DMS114 treated with DMSO at 0.1 percent for 48 hours (cell line): ENCODE results near the gene PCNT.

Experiments used
- DNase-seq: peaks from one replicate; lab custom pipeline; 2025; ENCODE audit not compliant: unreplicated experiment; lab: John Stamatoyannopoulos, UW

The PCNT gene

DNA sequence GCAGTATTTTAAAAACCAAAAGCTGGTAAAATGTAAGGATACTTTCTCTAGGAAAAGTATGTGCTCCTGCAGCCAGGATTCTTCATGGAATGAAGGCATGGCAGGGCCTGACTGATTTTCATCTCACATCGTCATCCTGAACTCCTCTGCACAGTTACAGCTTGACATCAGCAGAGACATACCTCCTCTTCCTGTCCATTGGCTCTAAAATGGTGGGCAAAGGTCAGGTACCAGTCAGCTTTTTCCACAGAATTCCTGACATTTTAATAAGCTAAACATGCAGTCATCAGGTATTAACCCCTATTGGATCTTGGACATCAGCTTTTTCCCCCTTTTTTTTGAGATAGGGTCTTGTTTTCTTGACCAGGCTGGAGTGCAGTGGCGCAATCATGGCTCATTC is 5.8 kb downstream of the PCNT start:
- no peak for DNase-seq

DNA sequence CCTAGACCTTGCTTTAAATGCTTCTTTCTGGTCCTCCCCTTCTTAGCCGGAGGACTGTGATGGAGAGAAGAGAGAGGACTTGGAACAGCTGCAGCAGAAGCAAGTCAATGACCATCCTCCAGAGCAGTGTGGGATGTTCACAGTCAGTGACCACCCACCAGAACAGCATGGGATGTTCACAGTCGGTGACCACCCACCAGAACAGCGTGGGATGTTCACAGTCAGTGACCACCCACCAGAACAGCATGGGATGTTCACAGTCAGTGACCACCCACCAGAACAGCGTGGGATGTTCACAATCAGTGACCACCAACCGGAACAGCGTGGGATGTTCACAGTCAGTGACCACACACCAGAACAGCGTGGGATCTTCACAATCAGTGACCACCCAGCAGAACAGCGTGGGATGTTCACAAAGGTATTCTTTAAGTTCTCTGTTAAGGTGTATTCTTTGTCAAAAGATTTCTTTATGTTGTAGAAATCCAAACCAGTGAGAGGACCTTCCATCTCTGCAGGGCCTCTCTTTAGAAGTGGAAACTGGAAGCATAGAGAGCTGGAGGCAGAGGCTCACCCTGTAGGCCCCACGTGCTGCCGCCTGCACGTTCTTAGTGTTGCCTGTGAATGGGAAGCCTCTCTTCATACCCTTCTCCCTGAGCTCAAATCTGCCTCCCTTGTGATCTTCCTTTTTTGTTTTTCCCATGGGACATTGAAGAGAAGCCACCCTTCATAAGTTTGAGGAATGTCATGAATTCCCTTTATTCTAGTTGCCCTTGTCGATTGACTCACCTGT is 10.6 kb downstream of the PCNT start:
- no peak for DNase-seq

DNA sequence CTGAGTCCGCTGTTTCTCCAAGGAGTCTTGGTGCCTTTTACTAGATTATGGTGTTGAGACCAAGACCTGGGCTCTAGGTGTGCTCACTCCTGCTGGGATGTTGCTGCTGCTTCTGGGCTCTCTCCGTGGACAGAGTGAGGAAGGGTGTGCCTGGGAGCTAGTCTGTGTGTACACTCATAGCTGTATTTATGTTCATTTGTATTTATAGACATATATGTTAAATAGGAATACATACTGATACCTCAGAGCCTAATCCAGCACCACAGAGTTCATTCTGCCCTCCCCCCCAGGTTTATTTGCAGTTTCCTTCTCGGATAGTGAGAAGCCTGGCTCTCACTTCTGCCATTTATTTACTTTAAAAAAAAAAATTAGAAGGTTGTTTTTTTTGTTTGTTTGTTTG is 12.6 kb downstream of the PCNT start:
- DNase-seq, result no peak

- no peak for DNase-seq
Measured at GRCh38 chr21:46340998-46341397, 17.0 kb downstream of the PCNT start.

DNA sequence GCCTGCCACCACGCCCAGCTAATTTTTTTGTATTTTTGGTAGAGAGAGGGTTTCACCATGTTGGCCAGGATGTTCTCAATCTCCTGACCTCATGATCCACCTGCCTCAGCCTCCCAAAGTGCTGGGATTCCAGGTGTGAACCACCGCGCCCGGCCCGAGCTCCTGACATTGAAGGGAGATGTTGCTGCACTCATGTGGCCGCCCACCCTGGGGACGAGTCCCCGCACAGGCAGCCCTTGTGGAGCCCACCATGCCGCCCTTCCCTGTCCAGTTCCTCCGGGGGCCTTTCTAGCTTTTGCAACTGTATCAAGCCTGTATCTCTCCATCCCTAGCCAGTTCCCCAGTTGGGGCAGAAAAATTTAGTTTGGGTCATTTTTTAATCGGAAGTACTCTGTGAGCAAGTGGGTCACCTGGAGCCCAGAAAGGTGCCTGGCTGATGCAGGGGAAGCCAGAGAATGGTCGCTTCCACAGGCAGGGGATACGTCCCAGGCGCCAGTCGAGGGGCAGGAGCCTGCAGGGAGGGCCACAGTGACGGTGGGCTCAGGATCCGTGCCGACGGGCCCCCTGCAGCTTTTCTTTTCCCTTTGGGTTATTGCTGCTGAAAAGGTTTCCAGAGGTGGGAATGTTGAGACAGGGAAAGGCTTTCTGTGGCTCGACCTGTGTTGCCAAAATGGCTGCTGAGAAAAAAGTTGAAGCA is 20.4 kb downstream of the PCNT start:
- DNase-seq, result no peak

GRCh38 chr21:46345861-46346260 is 21.9 kb downstream of the PCNT start:
- no peak for DNase-seq

- DNase-seq, result no peak
Measured at GRCh38 chr21:46346296-46347202, 22.6 kb downstream of the PCNT start.

- DNase-seq, result no peak
Measured at GRCh38 chr21:46347203-46347550, 23.2 kb downstream of the PCNT start.

DNA sequence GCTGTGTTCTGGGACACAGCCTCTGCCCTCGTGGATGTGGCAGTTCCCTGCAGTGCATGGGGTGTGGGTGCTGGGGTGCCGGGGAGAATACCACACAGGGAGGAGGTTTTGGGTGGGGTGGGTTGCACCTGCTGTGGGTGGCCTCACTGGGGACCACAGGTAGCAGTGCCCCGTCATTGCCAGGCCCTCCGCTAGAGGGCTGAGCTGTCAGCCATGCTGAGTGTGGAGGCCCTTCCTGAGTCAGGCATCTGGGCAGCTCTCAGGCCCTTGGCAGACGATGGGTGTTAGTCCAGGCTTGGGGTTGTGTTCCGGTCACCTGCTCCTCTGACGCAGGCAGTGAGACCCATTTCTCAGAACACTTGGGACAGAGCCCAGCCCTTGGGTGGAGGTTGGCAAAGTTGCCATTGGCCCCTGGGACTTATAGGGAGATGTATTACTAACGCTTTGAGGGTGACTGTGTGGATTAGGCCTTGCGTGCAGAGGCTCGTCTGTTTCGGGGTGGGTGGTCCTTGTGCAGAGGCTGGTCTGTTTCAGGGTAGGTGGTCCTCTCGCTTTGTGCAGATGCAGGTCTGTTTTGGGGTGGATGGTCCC is 23.9 kb downstream of the PCNT start:
- no peak for DNase-seq

- no peak for DNase-seq
Measured at GRCh38 chr21:46349134-46349760, 25.3 kb downstream of the PCNT start.

DNA sequence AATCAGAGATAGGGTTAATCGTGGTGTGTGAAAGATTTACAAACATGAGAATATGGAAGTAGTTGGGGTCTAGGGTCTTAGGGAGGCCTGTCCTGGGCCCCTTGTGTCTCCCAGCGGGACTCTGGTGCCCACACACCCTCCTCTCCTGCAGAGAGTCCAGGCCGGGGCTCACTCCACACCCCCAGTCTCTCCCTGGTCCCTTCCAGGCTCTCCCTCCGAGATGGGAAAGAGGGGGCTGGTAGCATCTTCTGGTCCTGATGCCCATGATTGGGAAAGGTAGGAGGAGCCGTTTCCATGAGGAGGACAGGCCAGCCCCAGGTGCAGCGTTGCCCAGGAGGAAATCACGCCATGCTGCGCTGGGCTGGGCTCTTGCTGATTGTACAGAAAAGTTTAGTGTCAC is 26.6 kb downstream of the PCNT start:
- DNase-seq, result no peak

- no peak for DNase-seq
Measured at GRCh38 chr21:46350981-46351380, 27.0 kb downstream of the PCNT start.

DNA sequence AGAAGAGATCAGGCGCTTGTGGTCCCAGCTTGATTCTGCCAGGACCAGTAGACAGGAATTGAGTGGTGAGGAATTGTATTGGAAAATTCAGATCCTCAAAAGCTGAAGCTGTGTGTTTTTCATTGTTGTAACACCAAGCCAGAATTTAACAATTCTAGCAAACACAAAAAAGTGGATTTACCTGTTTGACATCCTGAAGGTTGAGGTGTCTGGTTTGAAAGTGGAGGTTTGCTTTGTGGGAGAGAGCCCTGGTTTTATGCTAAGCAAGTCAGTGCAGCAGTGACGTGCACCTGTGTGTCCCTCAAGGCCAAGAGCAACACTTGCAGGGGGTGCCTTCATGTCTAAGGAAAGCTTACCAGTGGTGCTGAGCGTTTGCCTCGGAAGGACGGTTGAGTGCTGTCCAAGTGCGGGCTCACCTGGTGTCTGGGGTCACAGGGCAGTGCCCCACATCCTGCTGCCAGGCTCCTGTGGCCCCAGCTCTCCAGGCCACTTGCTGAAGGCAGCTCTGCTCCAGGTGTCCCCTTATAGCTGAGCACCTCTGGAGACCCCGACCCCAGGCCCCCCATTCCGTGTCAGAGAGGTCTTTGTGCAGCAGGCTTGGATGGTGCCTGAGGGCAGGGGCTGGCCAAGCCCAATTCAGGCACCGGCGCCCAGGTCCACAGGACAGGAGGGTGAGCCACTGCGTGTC is 27.7 kb downstream of the PCNT start:
- DNase-seq, result no peak

DNA sequence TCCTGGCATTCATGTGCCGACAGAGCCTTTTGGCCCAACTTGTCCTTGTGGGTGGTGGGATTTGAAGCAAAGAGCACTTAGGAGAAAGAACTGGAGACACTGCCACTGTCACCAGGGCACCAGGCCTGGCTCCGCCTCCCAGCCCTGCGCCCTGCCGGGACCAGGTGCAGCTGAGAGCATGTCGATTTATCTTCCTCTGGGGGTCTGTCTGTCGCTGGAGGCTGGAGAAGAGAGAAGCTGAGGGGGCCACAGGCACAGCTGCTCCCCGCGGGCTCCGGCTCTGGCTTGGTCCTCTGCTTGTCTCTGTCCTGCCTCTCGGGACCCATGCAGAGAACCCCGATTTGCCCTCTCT is 28.2 kb downstream of the PCNT start:
- no peak for DNase-seq

DNA sequence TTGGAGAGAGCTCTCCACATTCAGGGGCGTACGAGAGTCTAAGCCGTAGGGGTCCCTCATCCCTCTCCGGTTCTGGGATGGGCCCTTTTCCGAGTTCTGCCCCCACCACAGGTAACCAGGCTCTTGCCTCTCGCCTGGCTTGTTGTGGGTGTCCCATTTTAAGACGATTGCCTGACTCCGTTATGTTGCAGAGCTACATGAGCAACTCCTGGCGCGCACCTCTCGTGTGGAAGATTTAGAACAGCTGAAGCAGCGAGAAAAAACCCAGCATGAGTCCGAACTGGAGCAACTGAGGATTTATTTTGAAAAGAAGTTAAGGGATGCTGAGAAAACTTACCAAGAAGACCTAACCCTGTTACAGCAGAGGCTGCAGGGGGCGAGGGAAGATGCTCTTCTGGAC is 29.0 kb downstream of the PCNT start:
- no peak for DNase-seq

DNA sequence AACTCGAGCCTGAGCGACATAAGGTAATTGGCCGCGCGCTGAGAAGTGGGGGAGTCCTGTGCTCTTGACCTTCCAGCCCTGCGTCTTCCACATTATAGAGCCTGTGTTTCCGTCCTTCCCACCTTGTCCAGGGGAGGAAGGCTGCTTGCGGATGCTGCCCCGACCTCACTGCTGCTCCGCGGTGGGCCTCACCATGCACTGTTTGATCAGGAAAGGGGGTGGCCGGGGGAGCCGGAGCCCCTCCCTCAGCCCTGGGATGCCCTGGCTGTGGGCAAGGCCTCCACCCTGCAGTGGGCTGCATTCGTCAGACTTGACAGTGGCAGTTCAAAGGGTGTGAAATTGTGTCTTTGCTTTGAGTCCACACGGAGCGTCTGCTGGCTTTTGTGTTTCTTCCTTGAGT is 30.1 kb downstream of the PCNT start:
- no peak for DNase-seq

GRCh38 chr21:46354518-46354917 is 30.6 kb downstream of the PCNT start:
- DNase-seq, result no peak

DNA sequence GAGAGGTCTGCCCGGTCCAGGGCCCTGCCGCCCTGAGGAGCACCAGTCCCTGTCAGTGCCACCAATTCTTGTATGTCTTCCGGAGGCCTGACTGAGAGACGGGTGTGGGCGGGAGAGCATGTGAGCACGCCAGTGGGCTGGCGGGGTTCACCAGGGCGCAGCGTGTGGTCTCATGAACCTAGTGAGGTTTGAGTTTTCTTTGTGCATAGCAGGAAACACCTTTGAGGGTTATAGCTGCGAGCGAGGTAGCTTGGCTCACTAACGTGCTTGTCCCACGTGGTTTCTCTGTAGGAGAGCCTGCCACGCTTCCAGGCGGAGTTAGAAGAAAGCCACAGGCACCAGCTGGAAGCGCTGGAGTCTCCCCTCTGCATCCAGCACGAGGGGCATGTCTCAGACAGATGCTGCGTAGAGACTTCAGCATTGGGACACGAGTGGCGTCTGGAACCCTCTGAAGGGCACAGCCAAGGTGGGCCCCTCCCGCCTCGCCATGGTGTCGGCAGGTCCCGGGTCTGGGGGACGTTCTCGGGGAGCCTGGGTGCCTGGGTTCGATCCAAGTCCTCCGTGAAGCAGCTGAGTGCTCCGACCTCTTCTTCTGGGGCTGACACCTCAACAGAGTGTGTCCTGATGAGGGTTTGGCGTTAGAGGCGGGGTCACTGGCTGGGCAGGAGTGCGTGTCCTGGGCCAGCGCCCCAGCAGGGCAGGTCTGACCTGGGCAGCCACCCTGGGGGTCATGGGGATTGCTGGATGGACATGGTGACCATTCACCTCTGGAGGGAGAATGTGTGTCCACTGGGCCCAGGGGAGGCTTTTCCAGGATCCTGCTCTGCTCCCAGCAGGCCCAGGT is 31.4 kb downstream of the PCNT start:
- no peak for DNase-seq

GRCh38 chr21:46356005-46356338 is 32.0 kb downstream of the PCNT start:
- DNase-seq, result no peak
